Endothelial cell of coronary artery (primary cell): Measurements from ENCODE around the gene GBP2. TPM values are rescaled to one million over a fixed set of nuclear protein-coding genes. Genes with fewer than 3 reads are reported as not detected.

Experiments
- total RNA-seq: library from RNA; depleted of rRNA; stranded (reverse); fragments of >200 nt; gene quantifications from 2 replicates; pipeline ENCODE4 v1.2.3, GENCODE V29; 2014

The GBP2 gene, protein sequence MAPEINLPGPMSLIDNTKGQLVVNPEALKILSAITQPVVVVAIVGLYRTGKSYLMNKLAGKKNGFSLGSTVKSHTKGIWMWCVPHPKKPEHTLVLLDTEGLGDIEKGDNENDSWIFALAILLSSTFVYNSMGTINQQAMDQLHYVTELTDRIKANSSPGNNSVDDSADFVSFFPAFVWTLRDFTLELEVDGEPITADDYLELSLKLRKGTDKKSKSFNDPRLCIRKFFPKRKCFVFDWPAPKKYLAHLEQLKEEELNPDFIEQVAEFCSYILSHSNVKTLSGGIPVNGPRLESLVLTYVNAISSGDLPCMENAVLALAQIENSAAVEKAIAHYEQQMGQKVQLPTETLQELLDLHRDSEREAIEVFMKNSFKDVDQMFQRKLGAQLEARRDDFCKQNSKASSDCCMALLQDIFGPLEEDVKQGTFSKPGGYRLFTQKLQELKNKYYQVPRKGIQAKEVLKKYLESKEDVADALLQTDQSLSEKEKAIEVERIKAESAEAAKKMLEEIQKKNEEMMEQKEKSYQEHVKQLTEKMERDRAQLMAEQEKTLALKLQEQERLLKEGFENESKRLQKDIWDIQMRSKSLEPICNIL
- 29.8 and 52.1 TPM in 2 replicates for total RNA-seq

DNA sequence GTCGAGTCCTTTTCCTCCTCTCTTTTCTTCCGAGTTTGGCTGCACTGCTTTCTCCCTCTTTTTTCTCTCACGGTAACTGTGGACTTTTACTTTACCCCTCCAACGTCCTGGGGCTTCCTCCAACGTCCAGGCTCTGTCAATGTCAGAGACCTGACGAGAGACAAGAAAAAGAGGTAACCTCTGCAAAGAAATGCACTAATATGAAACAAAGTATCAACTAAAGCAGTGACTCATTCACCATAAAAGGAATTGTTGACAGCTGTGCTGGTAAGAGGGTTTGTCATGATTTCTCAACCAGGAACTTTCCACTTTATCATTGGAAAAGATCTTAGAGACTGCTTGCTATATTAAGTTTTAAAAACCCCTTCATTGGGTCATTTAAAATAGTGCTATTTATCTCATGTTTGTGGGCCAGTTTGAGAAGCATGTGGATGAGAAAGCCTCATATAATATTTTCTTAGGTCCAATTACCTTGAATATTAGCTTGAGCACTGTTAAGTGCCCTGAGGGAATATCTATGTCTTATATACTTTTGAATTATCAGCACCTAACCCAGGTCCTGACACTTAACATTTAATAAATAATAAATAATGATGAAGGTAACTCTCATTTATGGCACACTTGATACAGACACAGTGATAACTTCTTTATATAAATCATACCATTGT is at the start of gene GBP2:
TSS of gene GBP2 (minus strand) at position 202 of the 668 bp plus-strand sequence. CDS start 4,148 bp downstream, outside the sequence.

DNA sequence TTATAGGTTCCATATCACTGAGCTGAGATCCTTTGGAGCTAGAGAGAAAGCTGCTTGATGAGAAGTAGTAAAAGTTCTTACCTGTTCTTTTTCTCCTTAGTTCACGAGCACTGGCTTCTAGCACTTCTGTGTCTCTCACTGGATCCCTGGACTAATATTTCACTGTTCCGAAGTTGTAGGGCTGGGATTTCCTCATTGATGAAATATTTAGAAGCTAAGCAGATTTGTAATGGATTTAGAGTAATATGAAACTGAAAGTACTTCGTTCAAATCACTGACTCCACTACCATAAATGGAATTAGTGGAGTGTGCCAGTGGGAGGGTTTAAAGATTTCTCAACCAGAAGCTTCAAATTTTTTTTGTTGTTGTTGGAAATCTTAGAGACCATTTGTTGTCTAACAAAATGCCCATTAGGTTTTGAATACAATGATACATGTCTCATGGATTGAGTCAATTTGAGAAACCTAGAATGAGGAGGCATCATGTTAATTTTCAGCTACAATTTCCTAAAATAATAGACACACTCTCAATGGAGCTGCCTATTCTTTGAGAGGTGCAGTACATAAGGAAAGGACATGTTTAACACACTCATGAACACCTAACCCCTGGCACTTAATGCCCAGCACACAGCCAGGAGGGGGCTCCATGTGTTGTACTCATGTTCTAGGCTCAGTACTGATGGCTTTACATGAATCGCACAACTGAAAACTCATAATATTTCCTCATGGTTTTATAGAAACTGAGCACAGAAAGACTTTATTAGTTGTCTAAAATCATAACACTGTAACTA is 60.6 kb downstream of the GBP2 start, which contains the start of gene GBP1:
TSS of gene GBP1 (minus strand) at position 130 of the 790 bp plus-strand sequence. CDS start 1,974 bp downstream, outside the sequence.

Other genes with a start within 250 kb of the GBP2 start
- gene GTF2B, start 234.5 kb downstream of the GBP2 start, total RNA-seq: 35.4 and 36.3 TPM in 2 replicates
- gene KYAT3, start 133.5 kb downstream of the GBP2 start, total RNA-seq: 16.6 and 20.0 TPM in 2 replicates
- 6.5 and 8.4 TPM in 2 replicates for gene RBMXL1, start 133.5 kb downstream of the GBP2 start, total RNA-seq
- gene GBP3, start 103.2 kb downstream of the GBP2 start, total RNA-seq: 23.5 and 33.7 TPM in 2 replicates
- 15.2 and 25.5 TPM in 2 replicates for gene GBP1, start 60.9 kb downstream of the GBP2 start, total RNA-seq
- gene GBP7, start 49.9 kb upstream of the GBP2 start, total RNA-seq: not detected in 2 replicates
- gene GBP4, start 72.8 kb upstream of the GBP2 start, total RNA-seq: 0.90 and 2.4 TPM in 2 replicates
- under 0.01 and 0.09 TPM in 2 replicates for gene GBP5, start 146.7 kb upstream of the GBP2 start, total RNA-seq
- gene GBP6, start 237.9 kb upstream of the GBP2 start, total RNA-seq: not detected in 2 replicates